Motor neuron (in vitro differentiated cells): ENCODE data around the gene NHLRC1. TPM values are rescaled to one million over a fixed set of nuclear protein-coding genes. Genes with fewer than 3 reads are reported as not detected.
"Not testable (repeated sequence)": the region's sequence is repeated elsewhere in the genome, so short reads cannot be mapped to it uniquely, and the experiment has no call there.

Source experiments
- ATAC-seq, 8 experiments: fragments of 200-7000 bp; cut with Tn5 transposase; replicated peaks in 6 of 8; 2 replicates each; pipeline ENCODE4 v1.8.0; 2021; ENCODE audit warnings: mild to moderate bottlenecking in 8 of 8, moderate library complexity in 8 of 8
- H3K27ac ChIP-seq, 2 donors: fragments of 250-450 bp; sonication (Bioruptor Pico); 2 replicates each; pipeline ENCODE4 v1.9.0; 2021; ENCODE audit warnings: antibody characterized with exemption in 2 of 2, mild to moderate bottlenecking in 2 of 2, moderate library complexity in 1 of 2
- H3K4me1 ChIP-seq, 2 donors: fragments of 250-450 bp; sonication (Bioruptor Pico); replicated peaks in 1 of 2; 2 replicates each; pipeline ENCODE4 v1.6.1; 2021; ENCODE audit warnings: antibody characterized with exemption in 2 of 2, mild to moderate bottlenecking in 2 of 2, moderate library complexity in 1 of 2
- H3K4me3 ChIP-seq, 5 donors: fragments of 250-450 bp; sonication (Bioruptor Pico); 2 replicates each; pipeline ENCODE4 v1.9.0; 2021; ENCODE audit warnings: antibody characterized with exemption in 5 of 5, mild to moderate bottlenecking in 5 of 5, moderate library complexity in 4 of 5
- WGBS, 10 experiments: fragments of 450-650 bp; shearing (Covaris generic); methylation state at CpG; one replicate each; pipeline ENCODE4 v1.0.0; 2022; 5-methylcytosine and 5-hydroxymethylcytosine counted together
- in situ Hi-C, 9 experiments: fragments of 400-800 bp; cut with MboI; loops; one replicate each; pipeline ENCODE4 v1.15.0; 2021; ENCODE audit warnings: low sequenced_read_pairs in 9 of 9, low pct_unique_long_range_greater_than_20kb in 2 of 9; ENCODE audit not compliant: unreplicated experiment in 9 of 9
- total RNA-seq, 8 experiments: library from RNA; unstranded; fragments of 300-600 nt; gene quantifications; 2 replicates each; pipeline versions ENCODE4 v1.2.3 to v1.2.4, GENCODE V29; 2022

NHLRC1 gene
- total RNA-seq, 8 experiments from 2014 or later: 0.25 to 2.4 (median 1.6) TPM

GRCh38 chr6:18151801-18152200 is 29.3 kb upstream of the NHLRC1 start:
- in situ Hi-C loops: no loop called here
- no peak overlapping the region for H3K4me3 ChIP-seq
- H3K27ac ChIP-seq: no peak overlapping the region
- WGBS, 10 experiments: 39 to 100% (median 90%) methylated on average over 1 to 3 of the region's 3 CpGs; no CpG with 5 or more reads in 2 of the 10 experiments
- peaks cover 8 to 9% of the 10 kb centered on the region in 2 donors for H3K4me1 ChIP-seq
- no peak for ATAC-seq

- in situ Hi-C loops, H3K4me1 ChIP-seq, H3K4me3 ChIP-seq, ATAC-seq, H3K27ac ChIP-seq: not testable (repeated sequence)
- WGBS, 10 experiments: 77 to 100% (median 98%) methylated on average over 1 to 3 of the region's 3 CpGs; no CpG with 5 or more reads in 2 of the 10 experiments
These were observed 28.9 kb upstream of the NHLRC1 start for GRCh38 chr6:18151391-18151790.

DNA sequence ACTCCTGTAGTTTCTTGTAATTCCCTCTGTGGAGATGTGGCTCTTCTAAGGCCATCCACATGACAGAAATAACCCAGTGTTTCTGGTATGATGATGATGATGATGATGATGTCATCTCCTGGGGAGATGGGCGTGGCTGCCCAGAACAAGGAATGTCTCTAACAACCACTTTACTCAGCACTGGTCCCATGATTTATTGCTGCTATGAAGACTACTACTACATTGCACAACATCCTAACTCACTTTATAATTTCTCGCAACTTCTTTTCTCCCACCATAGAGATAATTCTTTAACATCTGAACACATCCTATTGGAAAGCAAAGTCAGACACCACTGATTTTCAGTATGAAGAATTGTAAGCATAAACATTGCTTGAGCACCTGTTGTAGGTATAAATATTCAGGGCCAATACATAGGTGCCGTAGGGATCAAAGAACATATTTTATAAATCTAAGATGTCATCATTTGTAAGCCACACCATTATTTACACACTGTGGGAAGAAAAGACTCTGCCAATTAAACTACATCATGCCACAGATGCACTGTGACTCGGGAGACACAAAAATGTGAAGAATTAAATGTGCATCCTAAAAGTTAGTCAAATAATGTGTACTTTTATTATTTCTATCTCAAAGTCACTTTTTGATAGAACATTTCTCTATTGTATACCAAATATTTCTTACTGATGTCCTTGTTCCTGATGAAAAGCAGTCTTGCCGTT is 26.0 kb upstream of the NHLRC1 start:
- ATAC-seq: peak in 5 of 8 experiments; percentile 4 to 76 (median 38)
- WGBS, 10 experiments: 60 to 100% (median 94%) methylated on average over 1 to 5 of the region's 5 CpGs
- H3K4me1 ChIP-seq: peaks cover under 1% of the 10 kb centered on the region in 2 donors
- H3K27ac ChIP-seq: no peak overlapping the region
- H3K4me3 ChIP-seq: no peak overlapping the region
- in situ Hi-C loops: loop anchor here in 1 of 9 experiments (25.0 kb wide), 1 partner anchor 311 kb away; no protein-coding TSS in a partner anchor

GRCh38 chr6:18147616-18148015 is 25.1 kb upstream of the NHLRC1 start:
- ATAC-seq: no peak
- in situ Hi-C loops: loop anchor here in 1 of 9 experiments (25.0 kb wide), 1 partner anchor 310 kb away; no protein-coding TSS in a partner anchor
- Histone ChIP-seq H3K27ac (no peak overlapping the region), H3K4me3 (no peak overlapping the region), H3K4me1 (no peaks in the 10 kb centered on the region)
- 90 to 100% (median 100%) methylated on average over 2 of the region's 2 CpGs; no CpG with 5 or more reads in 1 of the 10 experiments for WGBS, 10 experiments

DNA sequence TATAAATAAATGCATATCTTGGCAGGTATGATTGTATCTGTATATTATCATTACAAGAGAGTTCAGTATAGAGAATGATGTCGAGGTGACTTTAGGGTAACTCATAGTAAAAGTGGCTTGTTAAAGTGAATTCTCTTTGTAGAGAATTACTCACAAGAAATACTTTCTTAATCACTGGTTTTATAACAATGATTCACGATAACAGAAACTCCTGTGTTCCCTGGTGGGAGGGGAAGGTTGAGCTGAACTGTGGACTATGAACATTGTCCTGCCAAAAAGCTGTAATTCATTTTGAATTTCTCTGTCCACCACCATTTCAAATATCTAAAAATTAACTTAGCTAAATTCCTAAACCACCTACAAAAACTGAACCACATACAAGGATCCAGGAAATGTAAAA is 24.7 kb upstream of the NHLRC1 start:
- WGBS, 10 experiments: 0 to 93% (median 51%) methylated on average over 1 to 2 of the region's 2 CpGs; no CpG with 5 or more reads in 2 of the 10 experiments
- Histone ChIP-seq H3K4me1 (no peaks in the 10 kb centered on the region), H3K4me3 (no peak overlapping the region), H3K27ac (no peak overlapping the region)
- no peak for ATAC-seq
- in situ Hi-C loops: loop anchor here in 1 of 9 experiments (25.0 kb wide), 1 partner anchor 310 kb away; no protein-coding TSS in a partner anchor

DNA sequence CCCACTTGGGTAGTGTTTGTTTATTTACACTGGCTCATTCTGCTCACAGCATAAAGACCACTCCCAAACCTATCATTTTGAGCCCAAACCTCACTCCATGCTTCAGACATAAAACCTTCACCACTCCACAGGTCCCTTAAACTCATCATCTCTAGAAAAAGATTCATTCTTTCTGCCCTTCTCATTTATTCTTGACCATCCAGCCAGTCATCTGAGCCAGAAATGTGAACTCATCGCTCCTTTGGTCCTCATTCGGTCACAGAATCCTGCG is 20.0 kb upstream of the NHLRC1 start:
- no peak overlapping the region for H3K4me3 ChIP-seq
- H3K4me1 ChIP-seq: no peaks in the 10 kb centered on the region
- H3K27ac ChIP-seq: no peak overlapping the region
- in situ Hi-C loops: loop anchor here in 1 of 9 experiments (25.0 kb wide), 1 partner anchor 305 kb away; no protein-coding TSS in a partner anchor
- no peak for ATAC-seq
- WGBS, 10 experiments: 93 to 100% (median 100%) methylated on average over 1 to 3 of the region's 3 CpGs; no CpG with 5 or more reads in 4 of the 10 experiments

DNA sequence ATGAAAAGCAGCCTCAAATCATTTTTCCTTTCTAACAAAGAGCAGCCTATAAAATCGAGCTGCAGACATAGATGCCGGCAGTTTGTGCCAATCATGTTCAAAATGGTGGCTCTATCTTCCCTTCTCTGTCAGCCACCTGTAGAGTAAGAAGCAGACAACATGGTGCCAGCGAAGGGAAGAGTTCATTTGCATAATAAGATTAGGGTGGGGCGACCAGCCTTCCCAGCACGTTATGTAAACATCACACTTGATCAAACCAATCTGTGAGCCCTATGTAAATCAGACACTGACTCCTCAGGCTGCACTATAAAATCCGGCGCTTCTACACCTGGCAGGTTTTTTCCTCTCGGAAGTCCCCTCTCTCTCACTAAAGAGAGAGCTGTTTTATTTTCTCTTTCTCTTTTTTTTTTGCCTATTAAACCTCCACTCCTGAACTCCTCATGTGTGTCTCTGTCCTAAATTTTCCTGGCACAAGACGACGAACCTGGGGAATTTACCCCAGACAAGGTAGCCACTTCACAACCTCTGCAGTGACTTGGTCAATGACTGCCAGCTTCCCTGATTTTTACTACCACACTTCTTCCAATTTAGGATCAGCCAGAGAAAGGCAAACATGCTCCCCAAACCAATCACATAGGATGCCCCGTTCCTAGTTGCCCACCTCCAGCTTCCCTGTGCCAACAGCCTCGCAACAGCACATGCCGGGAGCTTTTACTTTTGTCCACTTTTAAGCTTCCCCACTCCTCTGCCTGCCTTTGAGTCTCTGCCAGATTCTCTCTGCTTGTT is 19.5 kb upstream of the NHLRC1 start:
- Histone ChIP-seq H3K4me3 (no peak overlapping the region), H3K4me1 (no peaks in the 10 kb centered on the region), H3K27ac (no peak overlapping the region)
- WGBS, 10 experiments: 66 to 100% (median 80%) methylated on average over 1 to 13 of the region's 13 CpGs; no CpG with 5 or more reads in 1 of the 10 experiments
- peak in 1 of 8 experiments; percentile 32 for ATAC-seq
- in situ Hi-C loops: loop anchor here in 1 of 9 experiments (25.0 kb wide), 1 partner anchor 305 kb away; no protein-coding TSS in a partner anchor

DNA sequence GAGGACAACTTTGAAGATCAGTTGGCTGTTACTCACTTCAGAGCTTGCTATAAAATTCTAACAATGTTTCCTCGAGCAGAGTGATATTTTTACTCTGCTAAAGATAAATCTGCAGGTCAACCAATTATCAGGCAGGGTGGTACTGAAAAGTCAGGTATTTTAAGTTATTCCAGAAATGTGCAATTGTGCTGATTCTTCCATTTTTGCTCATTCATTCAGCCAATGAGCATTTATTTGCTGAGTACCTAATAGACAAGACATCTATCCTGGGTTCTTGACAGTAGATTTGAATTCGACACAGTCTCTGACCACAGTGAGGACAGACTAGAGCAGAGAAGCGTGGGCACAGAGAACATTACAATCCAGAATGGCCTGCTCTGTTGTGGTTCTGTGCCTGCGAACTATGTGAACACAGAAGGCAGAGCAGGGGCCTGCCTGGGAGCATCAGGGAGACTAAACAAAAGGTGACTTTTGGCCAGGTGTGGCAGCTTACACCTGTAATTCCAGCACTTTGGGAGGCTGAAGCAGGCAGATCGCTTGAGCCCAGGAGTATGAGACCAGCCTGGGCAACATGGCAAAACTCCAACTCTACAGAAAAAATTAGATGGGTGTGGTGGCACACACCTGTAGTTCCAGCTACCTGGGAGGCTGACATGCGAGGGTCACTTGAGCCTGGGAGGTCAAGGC is 17.6 kb upstream of the NHLRC1 start:
- 50 to 100% (median 81%) methylated on average over 1 to 4 of the region's 6 CpGs for WGBS, 10 experiments
- in situ Hi-C loops: loop anchor here in 1 of 9 experiments (25.0 kb wide), 1 partner anchor 303 kb away; no protein-coding TSS in a partner anchor
- H3K27ac ChIP-seq: no peak overlapping the region
- no peak for ATAC-seq
- H3K4me1 ChIP-seq: no peaks in the 10 kb centered on the region
- H3K4me3 ChIP-seq: no peak overlapping the region

DNA sequence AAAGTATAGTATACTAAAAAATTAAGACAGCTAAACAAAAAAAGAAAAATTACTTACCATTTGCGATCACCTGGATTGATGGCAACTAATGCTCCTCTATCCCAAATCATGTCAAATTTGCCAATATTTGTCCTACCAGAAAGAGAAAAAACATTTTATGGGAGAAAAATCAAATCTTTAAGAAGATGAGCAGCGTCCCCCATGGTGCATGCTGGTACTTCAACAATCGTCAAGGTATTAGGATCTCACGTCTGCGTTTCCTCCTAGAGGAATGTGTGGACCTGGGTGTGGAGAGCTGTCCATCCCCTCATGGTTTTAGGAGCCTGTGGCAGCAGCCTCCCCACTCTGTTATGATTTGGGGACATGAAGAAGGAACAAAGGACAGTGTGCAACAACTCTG is 16.4 kb upstream of the NHLRC1 start:
- WGBS, 10 experiments: 80 to 100% (median 90%) methylated on average over 1 to 4 of the region's 5 CpGs; no CpG with 5 or more reads in 3 of the 10 experiments
- Histone ChIP-seq H3K4me1 (no peaks in the 10 kb centered on the region), H3K4me3 (no peak overlapping the region), H3K27ac (no peak overlapping the region)
- in situ Hi-C loops: loop anchor here in 1 of 9 experiments (25.0 kb wide), 1 partner anchor 302 kb away; no protein-coding TSS in a partner anchor
- ATAC-seq: no peak

DNA sequence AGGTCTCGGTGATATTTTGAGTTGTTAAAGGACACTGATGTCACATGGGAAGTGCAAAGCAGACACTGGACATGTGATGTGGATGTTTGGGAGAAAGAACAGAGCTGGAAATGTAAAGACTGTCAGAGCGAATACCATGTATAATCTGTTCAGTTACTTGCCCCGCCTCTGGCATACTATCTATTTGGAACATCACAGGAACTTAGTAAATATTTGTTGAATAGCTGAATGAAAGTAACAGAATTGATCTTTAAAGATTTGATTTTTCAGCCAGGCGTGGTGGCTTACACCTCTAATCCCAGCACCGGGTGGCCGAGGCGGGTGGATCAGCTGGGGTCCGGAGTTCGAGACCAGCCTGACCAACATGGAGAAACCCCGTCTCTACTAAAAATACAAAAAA is 13.8 kb upstream of the NHLRC1 start:
- WGBS, 10 experiments: 83 to 100% (median 95%) methylated on average over 1 to 10 of the region's 10 CpGs; no CpG with 5 or more reads in 2 of the 10 experiments
- ATAC-seq: no peak
- in situ Hi-C loops: loop anchor here in 1 of 9 experiments (25.0 kb wide), 1 partner anchor 299 kb away; no protein-coding TSS in a partner anchor

DNA sequence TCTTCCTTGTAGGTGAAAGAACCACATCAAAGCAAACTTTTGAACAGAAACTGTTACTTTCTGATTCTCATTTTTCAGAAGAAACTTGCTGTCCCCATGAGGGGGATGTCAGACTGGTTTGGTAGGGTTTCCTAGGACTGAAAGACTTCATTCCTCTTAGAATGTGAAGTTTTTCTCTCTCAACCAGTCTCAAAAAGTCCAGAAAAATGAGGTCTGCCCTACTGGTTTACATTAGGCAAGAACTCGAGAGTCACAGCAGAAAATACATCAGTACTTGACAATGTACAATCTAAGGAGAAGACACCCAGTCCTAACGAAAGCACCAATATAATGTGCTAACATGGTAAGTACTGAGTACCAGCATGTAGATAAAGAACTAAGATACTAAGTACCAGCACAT is 12.7 kb upstream of the NHLRC1 start:
- in situ Hi-C loops: loop anchor here in 1 of 9 experiments (25.0 kb wide), 1 partner anchor 298 kb away; no protein-coding TSS in a partner anchor
- Histone ChIP-seq H3K4me3 (no peak overlapping the region), H3K4me1 (no peaks in the 10 kb centered on the region), H3K27ac (no peak overlapping the region)
- WGBS, 10 experiments: 67 to 100% (median 92%) methylated on average over 1 to 2 of the region's 2 CpGs; no CpG with 5 or more reads in 5 of the 10 experiments
- ATAC-seq: no peak

More for the DNA sequence above, 13.8 kb upstream of the NHLRC1 start:
- Histone ChIP-seq H3K4me3 (no peak overlapping the region), H3K27ac (no peak overlapping the region), H3K4me1 (no peaks in the 10 kb centered on the region)

GRCh38 chr6:18132346-18132745 is 9.9 kb upstream of the NHLRC1 start:
- no peak overlapping the region for H3K4me3 ChIP-seq
- no peaks in the 10 kb centered on the region for H3K4me1 ChIP-seq
- 90 to 100% (median 100%) methylated on average over 1 to 3 of the region's 3 CpGs; no CpG with 5 or more reads in 2 of the 10 experiments for WGBS, 10 experiments
- in situ Hi-C loops: loop anchor here in 1 of 9 experiments (25.0 kb wide), 1 partner anchor 295 kb away; no protein-coding TSS in a partner anchor
- ATAC-seq: no peak
- H3K27ac ChIP-seq: no peak overlapping the region
